Right cardiac atrium (tissue), 5 donors: ENCODE measurements around the gene TRPC3. TPM values are rescaled to one million over a fixed set of nuclear protein-coding genes. Genes with fewer than 3 reads are reported as not detected.

Source experiments
- polyA plus RNA-seq: library from polyadenylated mRNA; stranded (reverse); fragments of 200-250 nt; gene quantifications from one replicate; pipeline ENCODE4 v1.2.3, GENCODE V29; 2013
- total RNA-seq, 4 donors: library from RNA; stranded (reverse); fragmentation: NEBNext Ultra II Directional; extraction: Animal tissue kit (Norgen Biotek cat#: 25700); gene quantifications; one replicate each; pipeline ENCODE4 v1.2.1, GENCODE V29; 2021
- donor health status: healthy with polysubstance abuse.
- donor health status: DM: no; HTN: yes; CAD: no.
- donor health status: DM: no; HTN: no; CAD: no.
- donor health status: DM: no; HTN: yes; CAD: no; lungs with severe emphysema.
- donor health status: DM: yes; HTN: yes; CAD: no.

TRPC3 gene
- total and polyA plus RNA-seq, 5 donors: 0.09 to 0.34 (median 0.20) TPM

Other genes starting within 250 kb of the TRPC3 start
- under 1 TPM in 1 of 4 donors, not detected in 3; 0.12 TPM for gene SMIM43, start 186.9 kb downstream of the TRPC3 start, total RNA-seq
- 0.07 TPM for gene SMIM43, start 186.9 kb downstream of the TRPC3 start, polyA plus RNA-seq
- 10 to 100 TPM; 11.1 to 16.5 (median 13.0) TPM for gene EXOSC9, start 150.7 kb downstream of the TRPC3 start, total RNA-seq
- 19.9 TPM for gene EXOSC9, start 150.7 kb downstream of the TRPC3 start, polyA plus RNA-seq
- gene CCNA2, start 128.2 kb downstream of the TRPC3 start, total RNA-seq: 1 to 10 TPM in 2 of 4 donors, under 1 TPM in 2; 0.36 to 1.7 (median 1.1) TPM
- gene CCNA2, start 128.2 kb downstream of the TRPC3 start, polyA plus RNA-seq: 0.43 TPM
- 10 to 100 TPM in 1 of 4 donors, 1 to 10 TPM in 3; 5.8 to 10.2 (median 8.2) TPM for gene BBS7, start 81.6 kb downstream of the TRPC3 start, total RNA-seq
- 3.5 TPM for gene BBS7, start 81.6 kb downstream of the TRPC3 start, polyA plus RNA-seq
- 10 to 100 TPM; 37.6 to 55.2 (median 42.6) TPM for gene BLTP1, start 200.3 kb upstream of the TRPC3 start, total RNA-seq
- 14.6 TPM for gene BLTP1, start 200.3 kb upstream of the TRPC3 start, polyA plus RNA-seq